ENCODE data around the gene MAGI1. TPM values are rescaled to one million over a fixed set of nuclear protein-coding genes. Genes with fewer than 3 reads are reported as not detected.

MAGI1 gene
- polyA plus RNA-seq, 3 donors = not detected

DNA sequence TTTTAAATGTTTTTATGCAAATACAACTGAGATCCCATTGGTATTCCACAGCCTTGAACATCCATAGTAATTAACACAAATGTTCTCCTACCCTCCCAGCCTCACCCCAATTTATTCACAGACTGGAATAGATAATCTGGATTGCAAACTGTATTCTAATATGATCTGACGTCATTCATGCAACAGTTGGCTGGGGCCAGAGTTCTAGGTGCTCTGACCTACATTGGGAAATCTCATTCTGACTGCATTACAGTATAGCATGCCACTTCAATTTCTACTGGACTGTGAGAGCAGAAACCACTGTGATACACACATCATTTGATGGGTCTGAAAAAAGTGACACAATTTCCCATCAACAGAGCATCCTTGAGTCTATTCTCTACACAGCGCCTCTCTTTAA lies 403.1 kb downstream of the MAGI1 start:
- Histone ChIP-seq H3K27ac (ENCODE audit: low read depth in 1 of 2, low read length in 2 of 2) (no peak overlapping the region), H4K20me1 (ENCODE audit: insufficient read depth, low read length) (no peaks in the 10 kb centered on the region), H3K9me3 (replicated peaks in 1 of 2; ENCODE audit: control insufficient read depth in 1 of 2, insufficient read depth in 1 of 2, low read length in 2 of 2) (no peaks in the 10 kb centered on the region), H3K27me3 (ENCODE audit: control insufficient read depth in 2 of 2, insufficient read depth in 2 of 2, low read length in 2 of 2) (no peaks in the 10 kb centered on the region), H3K36me3 (replicated peaks in 1 of 2; ENCODE audit: control insufficient read depth in 1 of 2, insufficient read depth in 2 of 2, low read length in 2 of 2) (no peaks in the 10 kb centered on the region), H3K4me3 (replicated peaks in 1 of 3; ENCODE audit: low read depth in 2 of 3, low read length in 3 of 3) (no peak overlapping the region), H3K9ac (ENCODE audit: insufficient read depth, low read length, poor library complexity, severe bottlenecking) (no peak overlapping the region), H2AFZ (ENCODE audit: insufficient read depth, low read depth, low read length, poor library complexity, severe bottlenecking) (no peak overlapping the region), H3K4me1 (ENCODE audit: control insufficient read depth in 1 of 2, insufficient read depth in 2 of 2, low read length in 2 of 2) (no peaks in the 10 kb centered on the region), H3K4me2 (replicated peaks; ENCODE audit: extremely low read depth, low read length, poor library complexity, severe bottlenecking) (no peak overlapping the region), H3K79me2 (ENCODE audit: insufficient read depth, low read length) (no peaks in the 10 kb centered on the region)
- H3K36me3 Mint-ChIP-seq = no peaks in the 10 kb centered on the region
- H3K4me1 Mint-ChIP-seq = no peaks in the 10 kb centered on the region
- H3K9me3 Mint-ChIP-seq = peaks cover 0 to 11% (median 3%) of the 10 kb centered on the region in 7 donors
- peaks cover 0 to 2% (median 0%) of the 10 kb centered on the region in 3 donors for H3K27me3 Mint-ChIP-seq (ENCODE audit: low read depth in 3 of 3)
- TF ChIP-seq, protein P1, sequence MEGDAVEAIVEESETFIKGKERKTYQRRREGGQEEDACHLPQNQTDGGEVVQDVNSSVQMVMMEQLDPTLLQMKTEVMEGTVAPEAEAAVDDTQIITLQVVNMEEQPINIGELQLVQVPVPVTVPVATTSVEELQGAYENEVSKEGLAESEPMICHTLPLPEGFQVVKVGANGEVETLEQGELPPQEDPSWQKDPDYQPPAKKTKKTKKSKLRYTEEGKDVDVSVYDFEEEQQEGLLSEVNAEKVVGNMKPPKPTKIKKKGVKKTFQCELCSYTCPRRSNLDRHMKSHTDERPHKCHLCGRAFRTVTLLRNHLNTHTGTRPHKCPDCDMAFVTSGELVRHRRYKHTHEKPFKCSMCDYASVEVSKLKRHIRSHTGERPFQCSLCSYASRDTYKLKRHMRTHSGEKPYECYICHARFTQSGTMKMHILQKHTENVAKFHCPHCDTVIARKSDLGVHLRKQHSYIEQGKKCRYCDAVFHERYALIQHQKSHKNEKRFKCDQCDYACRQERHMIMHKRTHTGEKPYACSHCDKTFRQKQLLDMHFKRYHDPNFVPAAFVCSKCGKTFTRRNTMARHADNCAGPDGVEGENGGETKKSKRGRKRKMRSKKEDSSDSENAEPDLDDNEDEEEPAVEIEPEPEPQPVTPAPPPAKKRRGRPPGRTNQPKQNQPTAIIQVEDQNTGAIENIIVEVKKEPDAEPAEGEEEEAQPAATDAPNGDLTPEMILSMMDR (IDR thresholded peaks at IDR 0.05) = no peak
- H3K27ac Mint-ChIP-seq = no peak overlapping the region
- DNase-seq = no peak
- H3K4me3 Mint-ChIP-seq = no peak overlapping the region
- intact Hi-C loops (cut with micrococcal nuclease) = no loop called here
- no CpG with 5 or more reads among the region's 2 CpGs for WGBS (ENCODE audit: insufficient coverage)

DNA sequence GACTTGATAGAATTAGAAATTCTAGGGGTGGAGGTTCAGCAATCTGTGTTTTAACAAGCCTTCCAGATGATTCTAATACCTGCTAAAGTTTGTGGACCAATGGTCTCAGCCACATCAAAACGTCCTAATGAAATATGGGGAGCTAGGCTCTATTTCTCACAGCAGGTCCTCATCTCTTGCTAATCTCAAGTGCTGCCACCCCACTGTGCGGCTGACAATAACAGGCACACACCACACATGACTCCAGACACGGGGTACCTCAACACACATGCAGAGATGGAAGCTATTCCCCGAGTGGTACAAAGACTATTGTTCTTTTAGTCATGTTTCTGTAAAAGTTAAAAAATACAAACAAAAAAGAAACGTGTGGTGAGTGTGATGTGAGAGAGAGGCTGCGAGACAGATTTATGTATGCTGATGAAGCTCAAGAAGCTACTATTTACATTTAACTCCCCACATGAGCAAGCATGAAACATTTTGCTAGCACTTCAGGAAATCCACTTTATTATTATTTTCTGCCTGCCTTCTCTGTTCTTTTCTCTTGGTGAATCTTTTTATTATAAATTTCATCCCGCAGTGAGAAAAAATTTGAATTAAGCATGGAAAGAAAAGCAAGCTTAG lies 405.6 kb downstream of the MAGI1 start:
- H3K27ac Mint-ChIP-seq = no peak overlapping the region
- no CpG with 5 or more reads among the region's 7 CpGs for WGBS (ENCODE audit: insufficient coverage)
- no peaks in the 10 kb centered on the region for H3K36me3 Mint-ChIP-seq
- peaks cover 0 to 5% (median 2%) of the 10 kb centered on the region in 7 donors for H3K9me3 Mint-ChIP-seq
- Histone ChIP-seq H4K20me1 (ENCODE audit: insufficient read depth, low read length) (no peaks in the 10 kb centered on the region), H3K4me3 (replicated peaks in 1 of 3; ENCODE audit: low read depth in 2 of 3, low read length in 3 of 3) (no peak overlapping the region), H3K9ac (ENCODE audit: insufficient read depth, low read length, poor library complexity, severe bottlenecking) (no peak overlapping the region), H3K36me3 (replicated peaks in 1 of 2; ENCODE audit: control insufficient read depth in 1 of 2, insufficient read depth in 2 of 2, low read length in 2 of 2) (no peaks in the 10 kb centered on the region), H3K4me1 (ENCODE audit: control insufficient read depth in 1 of 2, insufficient read depth in 2 of 2, low read length in 2 of 2) (no peaks in the 10 kb centered on the region), H3K9me3 (replicated peaks in 1 of 2; ENCODE audit: control insufficient read depth in 1 of 2, insufficient read depth in 1 of 2, low read length in 2 of 2) (no peaks in the 10 kb centered on the region), H3K27ac (ENCODE audit: low read depth in 1 of 2, low read length in 2 of 2) (no peak overlapping the region), H3K79me2 (ENCODE audit: insufficient read depth, low read length) (no peaks in the 10 kb centered on the region), H3K4me2 (replicated peaks; ENCODE audit: extremely low read depth, low read length, poor library complexity, severe bottlenecking) (no peak overlapping the region), H2AFZ (ENCODE audit: insufficient read depth, low read depth, low read length, poor library complexity, severe bottlenecking) (no peak overlapping the region), H3K27me3 (ENCODE audit: control insufficient read depth in 2 of 2, insufficient read depth in 2 of 2, low read length in 2 of 2) (no peaks in the 10 kb centered on the region)
- TF ChIP-seq, protein P1 (IDR thresholded peaks at IDR 0.05) = no peak
- H3K4me3 Mint-ChIP-seq = no peak overlapping the region
- H3K4me1 Mint-ChIP-seq = no peaks in the 10 kb centered on the region
- H3K27me3 Mint-ChIP-seq (ENCODE audit: low read depth in 3 of 3) = peaks cover 0 to 2% (median 0%) of the 10 kb centered on the region in 3 donors
- intact Hi-C loops (cut with micrococcal nuclease) = no loop called here
- DNase-seq = no peak

All from CD14-positive monocyte (primary cell).